GM12875 (cell line): ENCODE data around the gene HASPIN.
A peak's percentile ranks its signal among the peaks of the same experiment; 100 is the strongest.

Source experiments
- H3K4me3 ChIP-seq: one replicate; pipeline ENCODE4 v1.5.1; 2011; ENCODE audit warnings: low read depth, low read length, control low read depth
- CTCF ChIP-seq: IDR thresholded peaks from 2 replicates; pipeline ENCODE4 v1.5.1; 2011; ENCODE audit warnings: low read depth, mild to moderate bottlenecking, control low read depth, inconsistent platforms, low read length, moderate library complexity, borderline replicate concordance; ENCODE audit not compliant: insufficient read depth

Gene HASPIN

GRCh38 chr17:3712811-3713463 lies 10.8 kb upstream of the HASPIN start:
- H3K4me3 ChIP-seq = no peak overlapping the region
- no peak for TF ChIP-seq CTCF

GRCh38 chr17:3715296-3715695 lies 8.4 kb upstream of the HASPIN start:
- no peak for TF ChIP-seq CTCF
- H3K4me3 ChIP-seq = no peak overlapping the region

- TF ChIP-seq CTCF = no peak
- H3K4me3 ChIP-seq = no peak overlapping the region
Measured at GRCh38 chr17:3718201-3718600, 5.5 kb upstream of the HASPIN start.

GRCh38 chr17:3719265-3719664 lies 4.4 kb upstream of the HASPIN start:
- H3K4me3 ChIP-seq = no peak overlapping the region
- no peak for TF ChIP-seq CTCF

- TF ChIP-seq CTCF = no peak
- peak overlapping the region; percentile 98 for H3K4me3 ChIP-seq
Measured at GRCh38 chr17:3722716-3723115, 987 bp upstream of the HASPIN start.

GRCh38 chr17:3723188-3723555 lies 531 bp upstream of the HASPIN start:
- H3K4me3 ChIP-seq = peak overlapping the region; percentile 98
- no peak for TF ChIP-seq CTCF

- no peak for TF ChIP-seq CTCF
Measured at GRCh38 chr17:3724378-3725077, 825 bp downstream of the HASPIN start.

More at GRCh38 chr17:3724378-3725077, 825 bp downstream of the HASPIN start:
- H3K4me3 ChIP-seq = peak overlapping the region; percentile 98
